GM12864 (cell line): Measurements from ENCODE around the gene SLC29A3.

Experiments
- DNase-seq: peaks from one replicate; pipeline ENCODE4 v3.0.0-alpha.2; 2011; ENCODE audit warnings: low read depth
- H3K4me3 ChIP-seq: 2 replicates; pipeline ENCODE4 v1.5.1; 2011; ENCODE audit warnings: mild to moderate bottlenecking, low read depth, low read length, control low read depth
- TF ChIP-seq, protein P1 (sequence below): IDR thresholded peaks from 2 replicates; pipeline ENCODE4 v1.5.1; 2011; ENCODE audit warnings: low read depth, mild to moderate bottlenecking, moderate library complexity, low read length, control low read depth, inconsistent platforms; ENCODE audit errors: missing control alignments

SLC29A3 gene

DNA sequence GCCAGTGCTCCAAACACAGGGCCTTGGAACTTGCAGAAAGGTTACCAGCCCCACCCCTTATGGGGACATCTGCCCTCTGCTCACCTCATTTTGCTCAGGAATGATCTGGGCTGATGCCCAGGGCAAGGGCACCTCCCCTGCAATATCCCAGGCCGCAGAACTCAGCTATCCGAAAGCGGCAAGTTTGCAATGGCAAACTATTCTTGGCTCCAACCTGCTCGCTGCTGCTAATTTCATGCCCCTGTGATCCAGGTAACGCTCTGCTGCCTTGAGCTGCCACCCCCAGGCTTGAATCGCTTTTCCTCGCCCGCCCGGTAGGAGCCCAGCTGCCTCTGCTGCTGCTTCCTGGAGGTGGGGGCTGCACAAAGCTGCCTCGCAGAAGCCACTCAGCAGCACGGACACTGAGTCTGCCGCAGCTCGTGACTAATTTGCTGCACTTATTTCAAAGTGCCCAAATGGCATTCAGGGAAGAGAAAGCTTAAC lies 18.2 kb downstream of the SLC29A3 start:
- DNase-seq = no peak
- TF ChIP-seq, protein P1, sequence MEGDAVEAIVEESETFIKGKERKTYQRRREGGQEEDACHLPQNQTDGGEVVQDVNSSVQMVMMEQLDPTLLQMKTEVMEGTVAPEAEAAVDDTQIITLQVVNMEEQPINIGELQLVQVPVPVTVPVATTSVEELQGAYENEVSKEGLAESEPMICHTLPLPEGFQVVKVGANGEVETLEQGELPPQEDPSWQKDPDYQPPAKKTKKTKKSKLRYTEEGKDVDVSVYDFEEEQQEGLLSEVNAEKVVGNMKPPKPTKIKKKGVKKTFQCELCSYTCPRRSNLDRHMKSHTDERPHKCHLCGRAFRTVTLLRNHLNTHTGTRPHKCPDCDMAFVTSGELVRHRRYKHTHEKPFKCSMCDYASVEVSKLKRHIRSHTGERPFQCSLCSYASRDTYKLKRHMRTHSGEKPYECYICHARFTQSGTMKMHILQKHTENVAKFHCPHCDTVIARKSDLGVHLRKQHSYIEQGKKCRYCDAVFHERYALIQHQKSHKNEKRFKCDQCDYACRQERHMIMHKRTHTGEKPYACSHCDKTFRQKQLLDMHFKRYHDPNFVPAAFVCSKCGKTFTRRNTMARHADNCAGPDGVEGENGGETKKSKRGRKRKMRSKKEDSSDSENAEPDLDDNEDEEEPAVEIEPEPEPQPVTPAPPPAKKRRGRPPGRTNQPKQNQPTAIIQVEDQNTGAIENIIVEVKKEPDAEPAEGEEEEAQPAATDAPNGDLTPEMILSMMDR = no peak
- no peak overlapping the region for H3K4me3 ChIP-seq

- no peak for DNase-seq
- TF ChIP-seq, protein P1 = no peak
These were observed 19.9 kb downstream of the SLC29A3 start for GRCh38 chr10:71338728-71339495.

DNA sequence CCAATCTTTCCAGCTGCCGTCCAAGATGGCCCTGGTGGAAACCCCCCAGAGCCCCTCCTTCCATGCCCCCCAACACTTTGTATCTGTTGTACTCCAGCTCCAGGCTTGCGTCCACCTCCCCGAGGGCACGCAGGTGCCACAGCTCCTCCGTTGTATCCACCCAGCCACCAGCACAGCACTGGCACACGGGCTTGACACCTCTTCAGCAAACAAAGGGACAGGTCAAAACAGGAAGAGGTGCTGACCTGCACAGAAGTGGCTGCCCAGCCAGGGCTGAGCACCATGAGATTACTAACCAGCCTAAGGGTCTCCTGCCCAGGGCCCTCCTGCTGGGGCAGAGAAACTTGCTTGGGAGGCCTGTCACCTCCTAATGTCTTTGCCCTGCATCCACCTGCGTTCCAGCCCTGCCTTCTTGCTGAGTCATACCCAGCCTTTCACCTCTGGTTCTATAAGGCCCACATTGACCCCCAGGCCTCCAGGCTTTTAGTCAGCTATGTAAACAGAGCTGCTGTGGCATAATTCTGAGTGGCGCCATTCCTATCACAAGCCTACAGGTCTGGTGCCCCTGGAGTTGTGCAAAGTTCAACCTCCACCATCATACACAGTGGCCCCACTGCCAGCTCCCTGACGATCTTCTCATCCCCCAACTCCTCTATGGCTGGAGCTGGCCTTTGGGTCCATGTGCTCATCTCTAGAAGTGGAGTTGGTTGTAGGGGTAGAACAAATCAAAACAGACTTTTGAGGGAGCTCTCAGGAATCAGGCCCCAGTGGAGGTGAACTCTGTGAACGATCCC lies 20.9 kb downstream of the SLC29A3 start:
- no peak for DNase-seq
- TF ChIP-seq, protein P1 = no peak
- no peak overlapping the region for H3K4me3 ChIP-seq

More at GRCh38 chr10:71338728-71339495, 19.9 kb downstream of the SLC29A3 start:
- no peak overlapping the region for H3K4me3 ChIP-seq

DNA sequence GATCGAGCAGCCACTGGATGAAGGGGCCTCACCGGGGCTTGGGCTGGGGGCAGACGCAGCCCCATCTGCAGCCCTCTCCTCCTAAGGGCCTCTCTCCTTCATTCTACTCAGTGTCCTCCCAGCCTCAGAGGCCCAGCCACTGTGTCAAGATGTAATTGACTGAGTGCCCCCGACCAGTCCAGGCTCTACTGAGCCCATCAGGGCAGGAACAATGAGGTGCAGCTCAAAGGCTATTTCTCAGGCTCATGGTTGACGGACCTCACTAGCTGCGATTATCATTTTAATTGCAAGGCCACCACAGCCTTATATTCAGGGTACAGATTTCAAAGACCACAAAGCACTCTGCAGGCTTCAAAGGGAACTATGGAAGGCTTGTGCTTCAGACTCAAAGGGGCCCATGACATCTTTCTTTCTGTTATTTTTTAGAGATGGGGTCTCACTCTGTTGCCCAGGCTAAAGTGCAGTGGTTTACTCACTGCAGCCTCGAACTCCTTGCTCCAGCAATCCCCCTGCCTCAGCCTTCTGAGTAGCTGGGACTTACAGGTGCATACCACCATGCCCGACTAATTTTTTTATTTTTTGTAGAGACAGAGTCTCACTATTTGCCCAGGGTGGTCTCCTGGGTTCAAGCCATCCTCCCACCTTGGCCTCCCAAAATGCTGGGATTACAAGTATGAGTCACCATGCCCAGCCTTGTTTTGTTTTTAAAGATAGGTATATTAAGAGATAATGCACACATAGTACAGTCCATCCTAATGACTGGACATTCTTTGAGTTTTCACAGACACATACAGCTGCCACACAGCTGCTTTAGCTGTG lies 23.7 kb downstream of the SLC29A3 start:
- no peak for DNase-seq
- H3K4me3 ChIP-seq = no peak overlapping the region
- TF ChIP-seq, protein P1 = no peak

- H3K4me3 ChIP-seq = no peak overlapping the region
- TF ChIP-seq, protein P1 = no peak
- DNase-seq = no peak
These were observed 24.3 kb downstream of the SLC29A3 start for GRCh38 chr10:71343392-71343773.

DNA sequence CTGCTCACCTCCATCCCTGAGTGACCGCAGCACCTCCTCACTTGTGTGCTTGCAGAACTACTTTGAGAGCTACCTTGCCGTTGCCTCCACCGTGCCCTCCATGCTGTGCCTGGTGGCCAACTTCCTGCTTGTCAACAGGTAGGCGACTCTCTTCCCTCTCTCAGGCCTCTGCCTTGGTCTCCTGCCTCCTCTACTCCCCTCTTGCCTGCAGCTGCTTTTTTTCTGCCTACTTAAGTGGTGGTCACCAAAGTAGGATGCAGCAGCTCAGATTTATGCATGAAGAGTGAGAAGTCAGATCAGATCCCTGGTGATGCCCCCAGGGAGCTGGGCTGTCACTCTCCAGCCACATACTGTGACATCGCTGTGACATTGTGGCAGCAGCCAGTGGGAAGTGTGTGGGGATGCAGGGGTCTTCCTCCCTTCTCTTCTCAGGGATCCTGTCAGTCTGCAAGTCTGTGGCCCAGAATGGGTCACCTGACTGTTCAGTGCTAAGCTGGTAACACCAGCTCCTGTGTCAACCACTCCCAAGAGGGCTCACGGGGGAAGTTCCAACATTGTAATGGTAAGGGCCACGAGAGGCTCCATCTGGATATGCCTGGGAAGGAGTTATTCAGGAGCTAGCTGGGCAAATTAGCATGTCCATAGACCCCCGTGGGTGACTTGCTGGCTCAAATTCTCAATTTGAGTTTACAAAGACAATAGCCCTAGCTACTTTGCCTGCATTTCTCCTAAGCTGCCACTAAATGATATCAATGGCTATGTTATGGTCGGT lies 25.3 kb downstream of the SLC29A3 start:
- TF ChIP-seq, protein P1 = no peak
- no peak overlapping the region for H3K4me3 ChIP-seq
- no peak for DNase-seq
